KMS-11 (cell line): ENCODE results near the gene HERC3.

Experiments
- H2AFZ ChIP-seq: fragments of 200-600 bp; sonication (generic); 2 replicates; pipeline ENCODE4 v1.6.1; 2016; ENCODE audit warnings: antibody characterized with exemption, mixed run types, low read depth
- H3K27ac ChIP-seq: fragments of 200-600 bp; sonication (generic); 2 replicates; pipeline ENCODE4 v1.6.1; 2016; ENCODE audit warnings: mild to moderate bottlenecking, mixed run types
- H3K27me3 ChIP-seq: fragments of 200-600 bp; sonication (generic); 2 replicates; pipeline ENCODE4 v1.6.1; 2017; ENCODE audit warnings: mild to moderate bottlenecking, low read depth, mixed run types, moderate library complexity; ENCODE audit not compliant: insufficient read depth
- H3K36me3 ChIP-seq: fragments of 200-600 bp; sonication (generic); 2 replicates; pipeline ENCODE4 v1.6.1; 2017; ENCODE audit warnings: mild to moderate bottlenecking, mixed run types; ENCODE audit not compliant: insufficient read depth
- H3K4me1 ChIP-seq: fragments of 200-600 bp; sonication (generic); 2 replicates; pipeline ENCODE4 v1.6.1; 2016; ENCODE audit warnings: mild to moderate bottlenecking, low read depth, mixed run types; ENCODE audit not compliant: poor library complexity, severe bottlenecking
- H3K4me2 ChIP-seq: fragments of 200-600 bp; sonication (generic); 2 replicates; pipeline ENCODE4 v1.7.0; 2016; ENCODE audit warnings: mild to moderate bottlenecking, mixed run types
- H3K4me3 ChIP-seq: fragments of 200-600 bp; sonication (generic); IDR thresholded peaks from 2 replicates; pipeline ENCODE4 v1.6.1; 2017; ENCODE audit warnings: low read depth, low read length, mixed read lengths; ENCODE audit not compliant: insufficient read depth
- H3K79me2 ChIP-seq: fragments of 200-600 bp; sonication (generic); 2 replicates; pipeline ENCODE4 v1.6.1; 2016; ENCODE audit warnings: low read depth, mixed run types; ENCODE audit not compliant: insufficient read depth
- H3K9ac ChIP-seq: fragments of 200-600 bp; sonication (generic); 2 replicates; pipeline ENCODE4 v1.6.1; 2016; ENCODE audit warnings: mild to moderate bottlenecking, mixed run types
- H4K20me1 ChIP-seq: fragments of 200-600 bp; sonication (generic); 2 replicates; pipeline ENCODE4 v1.6.1; 2016; ENCODE audit warnings: mild to moderate bottlenecking, mixed run types; ENCODE audit not compliant: insufficient read depth
- TF ChIP-seq, protein P1 (sequence below): fragments of 200-600 bp; sonication (generic); conservative IDR thresholded peaks from 2 replicates; pipeline ENCODE4 v1.6.1; 2017; ENCODE audit warnings: low read depth, mild to moderate bottlenecking, antibody characterized with exemption, low read length, moderate library complexity, mixed read lengths

Gene HERC3

GRCh38 chr4:88698519-88698918, 106.2 kb downstream of the HERC3 start:
- Histone ChIP-seq H4K20me1 (no peaks in the 10 kb centered on the region), H3K4me3 (no peak overlapping the region), H3K27me3 (no peaks in the 10 kb centered on the region), H3K79me2 (no peaks in the 10 kb centered on the region), H3K36me3 (no peaks in the 10 kb centered on the region), H3K4me1 (no peaks in the 10 kb centered on the region), H3K4me2 (no peak overlapping the region), H2AFZ (no peak overlapping the region), H3K9ac (no peak overlapping the region), H3K27ac (no peak overlapping the region)
- TF ChIP-seq, protein P1, sequence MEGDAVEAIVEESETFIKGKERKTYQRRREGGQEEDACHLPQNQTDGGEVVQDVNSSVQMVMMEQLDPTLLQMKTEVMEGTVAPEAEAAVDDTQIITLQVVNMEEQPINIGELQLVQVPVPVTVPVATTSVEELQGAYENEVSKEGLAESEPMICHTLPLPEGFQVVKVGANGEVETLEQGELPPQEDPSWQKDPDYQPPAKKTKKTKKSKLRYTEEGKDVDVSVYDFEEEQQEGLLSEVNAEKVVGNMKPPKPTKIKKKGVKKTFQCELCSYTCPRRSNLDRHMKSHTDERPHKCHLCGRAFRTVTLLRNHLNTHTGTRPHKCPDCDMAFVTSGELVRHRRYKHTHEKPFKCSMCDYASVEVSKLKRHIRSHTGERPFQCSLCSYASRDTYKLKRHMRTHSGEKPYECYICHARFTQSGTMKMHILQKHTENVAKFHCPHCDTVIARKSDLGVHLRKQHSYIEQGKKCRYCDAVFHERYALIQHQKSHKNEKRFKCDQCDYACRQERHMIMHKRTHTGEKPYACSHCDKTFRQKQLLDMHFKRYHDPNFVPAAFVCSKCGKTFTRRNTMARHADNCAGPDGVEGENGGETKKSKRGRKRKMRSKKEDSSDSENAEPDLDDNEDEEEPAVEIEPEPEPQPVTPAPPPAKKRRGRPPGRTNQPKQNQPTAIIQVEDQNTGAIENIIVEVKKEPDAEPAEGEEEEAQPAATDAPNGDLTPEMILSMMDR: no peak

GRCh38 chr4:88702782-88703181, 110.5 kb downstream of the HERC3 start:
- no peak overlapping the region for H3K9ac ChIP-seq
- H3K27me3 ChIP-seq: no peaks in the 10 kb centered on the region
- no peak overlapping the region for H2AFZ ChIP-seq
- no peaks in the 10 kb centered on the region for H3K4me1 ChIP-seq
- no peaks in the 10 kb centered on the region for H4K20me1 ChIP-seq
- no peaks in the 10 kb centered on the region for H3K79me2 ChIP-seq
- H3K27ac ChIP-seq: no peak overlapping the region
- H3K36me3 ChIP-seq: no peaks in the 10 kb centered on the region
- TF ChIP-seq, protein P1: no peak
- no peak overlapping the region for H3K4me3 ChIP-seq
- no peak overlapping the region for H3K4me2 ChIP-seq

- Histone ChIP-seq H4K20me1 (no peaks in the 10 kb centered on the region), H3K4me2 (no peak overlapping the region), H3K4me1 (no peaks in the 10 kb centered on the region), H3K79me2 (no peaks in the 10 kb centered on the region), H3K9ac (no peak overlapping the region), H3K27ac (no peak overlapping the region), H2AFZ (no peak overlapping the region), H3K4me3 (no peak overlapping the region), H3K36me3 (no peaks in the 10 kb centered on the region), H3K27me3 (no peaks in the 10 kb centered on the region)
- TF ChIP-seq, protein P1: no peak
These were observed 112.9 kb downstream of the HERC3 start for GRCh38 chr4:88705223-88705622.

GRCh38 chr4:88705805-88706492, 113.7 kb downstream of the HERC3 start:
- Histone ChIP-seq H3K36me3 (no peaks in the 10 kb centered on the region), H3K79me2 (no peaks in the 10 kb centered on the region), H3K27me3 (no peaks in the 10 kb centered on the region), H3K9ac (no peak overlapping the region), H3K4me3 (no peak overlapping the region), H4K20me1 (no peaks in the 10 kb centered on the region), H3K27ac (no peak overlapping the region), H3K4me1 (no peaks in the 10 kb centered on the region), H2AFZ (no peak overlapping the region), H3K4me2 (no peak overlapping the region)
- TF ChIP-seq, protein P1: no peak
